Fibroblast of mammary gland (primary cell): ENCODE data around the gene TBXAS1.
A peak's percentile ranks its signal among the peaks of the same experiment; 100 is the strongest.

Source experiments
- DNase-seq: peaks from one replicate; pipeline ENCODE4 v3.0.0-alpha.2; 2010; ENCODE audit warnings: low read depth
- H3K4me3 ChIP-seq: 2 replicates; pipeline ENCODE4 v1.5.1; 2011; ENCODE audit warnings: low read depth, mild to moderate bottlenecking, low read length, moderate library complexity; ENCODE audit not compliant: control insufficient read depth
- TF ChIP-seq, protein P1 (sequence below): conservative IDR thresholded peaks from 2 replicates; pipeline ENCODE4 v1.5.1; 2011; ENCODE audit warnings: low read depth, low read length, inconsistent platforms; ENCODE audit not compliant: control insufficient read depth, insufficient read depth

Gene TBXAS1

DNA sequence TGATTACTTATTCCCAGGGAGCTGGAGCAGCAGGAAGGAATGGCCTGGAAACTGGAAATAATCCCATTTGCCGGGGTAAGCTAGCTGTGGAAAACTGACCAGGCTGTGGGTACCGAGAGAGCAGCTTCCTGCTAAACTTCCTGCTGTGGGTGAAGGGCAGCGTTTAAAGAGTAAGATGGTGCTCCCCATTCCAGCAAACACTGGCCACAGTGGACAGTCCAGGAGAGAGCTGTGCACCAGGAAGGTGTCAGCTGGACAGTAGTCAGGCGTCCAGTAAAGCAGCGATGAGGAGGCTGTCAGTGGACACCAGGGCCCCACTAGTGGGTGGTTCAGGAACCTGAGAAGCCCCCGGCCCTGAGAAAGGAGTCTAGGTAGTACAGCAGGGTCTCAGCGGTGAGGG, 55.4 kb downstream of the TBXAS1 start:
- H3K4me3 ChIP-seq: no peak overlapping the region

DNA sequence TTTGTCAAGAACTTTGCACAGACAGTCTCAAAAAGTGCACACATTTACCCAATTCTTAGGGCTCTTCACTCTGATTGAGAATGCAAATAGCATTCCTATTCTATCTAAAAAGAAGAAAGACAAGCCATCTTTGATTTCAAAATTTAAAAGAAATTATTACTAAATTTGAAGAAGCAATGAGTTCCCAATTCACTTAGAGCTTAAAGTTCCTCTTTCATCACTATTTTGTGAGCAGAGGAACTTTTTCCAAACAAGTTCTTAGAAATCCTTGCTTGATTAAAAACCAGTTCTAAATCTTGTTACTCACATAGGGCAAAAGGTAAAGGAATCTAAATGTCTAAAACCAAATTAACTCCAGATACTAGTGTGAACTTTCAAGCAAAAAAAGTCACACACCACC, 56.4 kb downstream of the TBXAS1 start:
- no peak for DNase-seq
- TF ChIP-seq, protein P1, sequence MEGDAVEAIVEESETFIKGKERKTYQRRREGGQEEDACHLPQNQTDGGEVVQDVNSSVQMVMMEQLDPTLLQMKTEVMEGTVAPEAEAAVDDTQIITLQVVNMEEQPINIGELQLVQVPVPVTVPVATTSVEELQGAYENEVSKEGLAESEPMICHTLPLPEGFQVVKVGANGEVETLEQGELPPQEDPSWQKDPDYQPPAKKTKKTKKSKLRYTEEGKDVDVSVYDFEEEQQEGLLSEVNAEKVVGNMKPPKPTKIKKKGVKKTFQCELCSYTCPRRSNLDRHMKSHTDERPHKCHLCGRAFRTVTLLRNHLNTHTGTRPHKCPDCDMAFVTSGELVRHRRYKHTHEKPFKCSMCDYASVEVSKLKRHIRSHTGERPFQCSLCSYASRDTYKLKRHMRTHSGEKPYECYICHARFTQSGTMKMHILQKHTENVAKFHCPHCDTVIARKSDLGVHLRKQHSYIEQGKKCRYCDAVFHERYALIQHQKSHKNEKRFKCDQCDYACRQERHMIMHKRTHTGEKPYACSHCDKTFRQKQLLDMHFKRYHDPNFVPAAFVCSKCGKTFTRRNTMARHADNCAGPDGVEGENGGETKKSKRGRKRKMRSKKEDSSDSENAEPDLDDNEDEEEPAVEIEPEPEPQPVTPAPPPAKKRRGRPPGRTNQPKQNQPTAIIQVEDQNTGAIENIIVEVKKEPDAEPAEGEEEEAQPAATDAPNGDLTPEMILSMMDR: no peak
- no peak overlapping the region for H3K4me3 ChIP-seq

More for the DNA sequence above, 55.4 kb downstream of the TBXAS1 start:
- TF ChIP-seq, protein P1: no peak
- no peak for DNase-seq

DNA sequence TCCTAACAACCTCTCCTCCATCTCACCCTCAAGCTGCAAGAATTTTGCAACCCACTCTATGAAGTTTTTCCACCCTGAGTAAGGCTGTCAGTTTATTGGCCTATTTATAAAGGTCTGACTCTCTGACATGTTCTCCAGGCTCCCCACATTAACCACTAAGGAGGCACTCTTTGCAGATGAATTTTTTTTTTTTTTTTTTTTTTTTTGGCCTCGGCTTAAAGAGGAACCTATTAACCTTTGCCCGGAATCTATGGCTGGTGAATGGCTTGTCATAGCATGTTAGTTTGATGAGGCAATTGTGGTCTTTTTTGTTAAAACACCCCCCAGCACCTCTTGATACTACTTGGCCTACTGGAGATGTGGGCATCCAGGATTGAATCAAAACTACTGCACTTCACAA, 57.1 kb downstream of the TBXAS1 start:
- TF ChIP-seq, protein P1: no peak
- DNase-seq: peak; percentile 40
- H3K4me3 ChIP-seq: no peak overlapping the region

DNA sequence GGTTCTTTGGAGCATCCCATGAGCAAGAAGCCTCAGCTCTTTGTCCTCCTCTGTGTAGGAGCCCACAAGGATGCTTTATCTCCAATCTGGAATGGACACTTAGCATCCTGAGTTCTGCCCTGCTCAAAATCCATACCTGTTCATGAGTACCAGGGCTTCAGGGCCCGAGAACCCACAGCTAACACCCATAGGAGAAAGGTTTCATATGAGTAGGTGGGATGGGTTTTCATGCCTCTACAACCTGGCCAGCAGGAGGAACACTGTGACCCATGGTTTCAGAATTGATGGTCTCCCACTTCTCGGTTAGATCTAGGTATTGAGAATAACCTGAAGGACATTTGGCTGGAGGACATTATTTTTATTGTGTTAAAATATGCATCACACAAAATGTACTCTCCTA, 57.8 kb downstream of the TBXAS1 start:
- no peak for DNase-seq
- H3K4me3 ChIP-seq: no peak overlapping the region
- TF ChIP-seq, protein P1: no peak

DNA sequence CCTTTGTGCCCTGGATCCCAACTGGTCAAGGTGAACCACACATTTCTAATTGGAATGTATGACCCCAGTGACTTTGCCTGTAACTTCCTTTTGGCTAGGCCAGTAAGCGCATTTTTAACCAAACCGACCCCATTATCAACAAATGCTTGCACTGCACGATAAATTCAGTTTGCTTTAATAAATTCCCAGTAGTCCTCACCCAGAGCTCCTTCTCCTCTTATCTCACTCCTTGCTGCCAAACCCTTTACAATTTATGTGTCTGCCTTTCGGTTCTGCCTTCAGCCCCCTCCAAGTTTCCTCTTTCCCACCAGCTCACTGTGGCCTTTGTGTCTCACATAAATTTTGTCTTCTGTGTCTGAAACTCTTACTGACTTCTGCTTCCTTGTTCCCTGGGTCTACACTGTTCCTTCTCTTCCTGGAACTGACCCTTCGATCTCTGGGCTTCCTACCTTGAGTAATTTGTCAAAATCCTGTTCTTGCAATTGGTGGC, 59.0 kb downstream of the TBXAS1 start:
- H3K4me3 ChIP-seq: no peak overlapping the region
- TF ChIP-seq, protein P1: no peak
- no peak for DNase-seq

DNA sequence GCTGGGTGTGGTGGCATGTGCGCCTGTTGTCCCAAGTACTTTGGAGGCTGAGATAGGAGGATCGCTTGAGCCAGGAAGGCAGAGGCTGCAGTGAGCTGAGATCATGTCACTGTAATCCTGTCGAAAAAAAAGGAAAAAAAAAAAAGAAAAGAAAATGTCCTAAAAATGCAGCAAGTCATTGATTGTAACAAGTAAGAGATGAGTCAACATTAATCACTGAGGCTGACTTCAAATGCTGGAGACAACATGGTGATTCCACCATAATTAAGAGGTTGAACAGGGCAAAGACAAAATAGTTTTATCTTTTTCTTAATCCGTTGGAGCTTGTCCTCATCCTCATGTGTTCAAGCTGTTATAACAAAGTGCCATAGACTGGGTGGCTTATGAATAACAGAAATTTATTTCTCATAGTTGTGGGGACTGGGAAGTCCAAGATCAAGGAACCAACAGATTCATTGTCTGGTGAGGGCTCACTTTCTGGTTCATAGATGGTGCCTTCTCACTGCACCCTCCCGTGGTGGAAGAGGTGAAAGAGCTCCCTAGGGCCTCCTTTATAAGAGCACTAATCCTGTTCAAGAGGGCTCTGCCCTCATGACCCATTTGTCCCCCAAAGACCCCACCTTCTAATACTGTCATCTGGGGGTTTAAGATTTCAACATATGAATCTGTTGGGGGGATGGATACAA, 60.3 kb downstream of the TBXAS1 start:
- TF ChIP-seq, protein P1: peak; percentile 8
- H3K4me3 ChIP-seq: no peak overlapping the region
- peak; percentile 86 for DNase-seq
